IPS-20b (cell line): Measurements from ENCODE around the gene RFTN1.

ENCODE experiments used
- H3K27ac ChIP-seq: one replicate; pipeline ENCODE4 v1.5.1; 2013; ENCODE audit warnings: low read length
- H3K27me3 ChIP-seq: 2 replicates; pipeline ENCODE4 v1.6.1; 2013; ENCODE audit warnings: mild to moderate bottlenecking, low read length, inconsistent platforms; ENCODE audit not compliant: insufficient read depth
- H3K36me3 ChIP-seq: 2 replicates; pipeline ENCODE4 v1.6.1; 2013; ENCODE audit warnings: low read depth, mild to moderate bottlenecking, inconsistent platforms, low read length, moderate library complexity; ENCODE audit not compliant: insufficient read depth
- H3K4me1 ChIP-seq: 2 replicates; pipeline ENCODE4 v1.6.1; 2013; ENCODE audit warnings: mild to moderate bottlenecking, control low read depth, inconsistent platforms, low read length, moderate library complexity; ENCODE audit not compliant: insufficient read depth
- H3K4me3 ChIP-seq: 2 replicates; pipeline ENCODE4 v1.5.1; 2013; ENCODE audit warnings: mild to moderate bottlenecking, low read length, inconsistent platforms
- H3K9ac ChIP-seq: 2 replicates; pipeline ENCODE4 v1.6.1; 2013; ENCODE audit warnings: low read depth, mild to moderate bottlenecking, inconsistent platforms, low read length, moderate library complexity
- H3K9me3 ChIP-seq: 2 replicates; pipeline ENCODE4 v1.6.1; 2013; ENCODE audit warnings: mild to moderate bottlenecking, low read depth, low read length, inconsistent platforms; ENCODE audit not compliant: insufficient read depth

Gene RFTN1

DNA sequence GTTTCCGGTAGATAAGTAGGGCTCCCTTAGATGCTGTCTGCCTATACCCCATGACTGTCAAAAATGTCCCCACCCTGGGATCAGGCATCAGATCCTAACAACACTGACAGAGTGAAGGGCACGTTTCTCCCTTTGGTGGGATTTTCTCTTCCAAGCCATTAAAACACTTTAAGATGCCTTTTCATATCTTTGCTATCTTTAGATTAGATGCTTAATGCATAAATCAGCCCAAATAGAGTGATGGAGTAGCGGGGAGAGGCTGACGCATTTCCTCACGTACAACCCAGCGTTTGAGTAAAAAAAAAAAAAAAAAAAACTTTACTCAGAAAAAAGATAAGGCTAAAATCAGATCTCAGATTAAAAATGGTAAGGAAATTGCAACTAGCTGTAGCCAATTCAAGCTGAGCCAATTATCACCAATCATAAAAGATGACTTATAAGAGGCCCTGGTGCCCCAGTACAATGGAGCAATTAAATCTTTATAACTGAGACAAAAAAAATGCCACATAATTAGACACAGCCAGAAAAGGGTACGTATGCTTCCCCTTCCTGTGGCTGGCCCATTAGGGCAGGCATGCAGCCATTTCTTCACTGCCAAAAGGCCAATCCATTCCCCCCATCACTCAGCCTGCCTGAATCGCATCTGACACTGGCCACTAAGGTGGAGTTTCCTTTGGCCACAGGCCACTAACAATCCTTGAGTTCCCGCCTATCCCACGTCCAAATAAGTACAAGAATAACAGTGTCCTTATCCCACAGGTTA, 45.0 kb downstream of the RFTN1 start:
- Histone ChIP-seq H3K9ac (no peak overlapping the region), H3K4me1 (no peaks in the 10 kb centered on the region), H3K27me3 (no peaks in the 10 kb centered on the region), H3K4me3 (no peak overlapping the region), H3K9me3 (no peaks in the 10 kb centered on the region), H3K36me3 (no peaks in the 10 kb centered on the region), H3K27ac (no peak overlapping the region)

DNA sequence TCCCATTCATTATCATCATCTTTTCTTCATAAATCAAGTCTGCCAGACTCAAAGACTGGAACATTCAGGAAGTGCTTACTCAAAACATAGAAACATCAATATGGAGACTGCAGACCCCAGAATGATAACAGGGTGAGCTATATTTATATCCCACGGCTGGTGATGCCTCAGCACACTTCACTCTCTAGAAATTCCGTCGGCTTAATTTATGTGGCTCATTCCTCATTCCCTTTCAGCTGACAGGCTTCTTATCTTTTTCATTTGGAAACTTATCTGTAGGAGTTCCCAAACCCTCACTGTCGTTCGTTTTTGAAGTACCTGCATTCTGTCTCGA, 45.5 kb downstream of the RFTN1 start:
- H3K9me3 ChIP-seq, result no peaks in the 10 kb centered on the region
- no peaks in the 10 kb centered on the region for H3K4me1 ChIP-seq
- no peak overlapping the region for H3K27ac ChIP-seq
- no peak overlapping the region for H3K4me3 ChIP-seq
- H3K27me3 ChIP-seq, result no peaks in the 10 kb centered on the region
- no peaks in the 10 kb centered on the region for H3K36me3 ChIP-seq
- no peak overlapping the region for H3K9ac ChIP-seq

DNA sequence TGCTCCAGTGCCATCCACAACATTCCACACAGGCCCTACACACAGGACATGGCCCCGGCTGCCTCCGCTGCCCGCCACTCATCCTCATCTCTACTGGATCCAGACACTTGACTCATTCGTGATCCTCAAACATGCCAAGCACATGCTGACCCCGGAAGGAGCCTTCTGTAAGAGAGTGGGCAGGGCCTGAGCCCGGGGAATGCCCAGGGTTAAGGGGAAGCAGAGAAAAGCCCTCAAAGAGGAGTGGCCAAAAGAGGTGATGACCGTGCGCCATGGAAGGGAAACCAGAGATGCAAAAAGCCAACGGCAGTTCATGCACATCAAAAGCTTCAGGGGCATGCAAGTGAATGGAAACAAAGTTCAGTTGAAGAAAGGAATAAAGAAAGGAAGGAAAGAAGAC, 46.1 kb downstream of the RFTN1 start:
- H3K36me3 ChIP-seq, result no peaks in the 10 kb centered on the region
- H3K9ac ChIP-seq, result no peak overlapping the region
- H3K4me3 ChIP-seq, result no peak overlapping the region
- H3K9me3 ChIP-seq, result no peaks in the 10 kb centered on the region
- H3K4me1 ChIP-seq, result no peaks in the 10 kb centered on the region
- no peak overlapping the region for H3K27ac ChIP-seq
- H3K27me3 ChIP-seq, result no peaks in the 10 kb centered on the region

DNA sequence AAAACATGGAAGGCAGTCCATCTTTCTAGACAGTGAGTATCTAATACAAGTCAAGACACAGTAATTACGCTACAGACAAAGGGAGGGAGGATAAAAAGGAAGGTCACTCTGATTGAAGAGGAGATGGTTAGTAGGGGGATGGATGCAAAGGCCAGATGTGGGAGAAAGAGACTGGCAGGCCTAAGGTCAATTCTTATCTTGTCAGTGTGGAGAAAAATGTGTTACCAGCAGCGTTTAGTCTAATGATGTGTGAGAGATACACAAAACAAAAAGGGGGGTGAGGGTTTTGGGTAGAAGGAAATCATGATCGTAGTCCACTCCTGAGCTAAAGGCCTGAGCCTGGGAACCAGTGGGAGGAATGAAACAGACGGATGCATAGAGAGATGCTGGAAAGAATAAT, 46.7 kb downstream of the RFTN1 start:
- no peaks in the 10 kb centered on the region for H3K36me3 ChIP-seq
- no peak overlapping the region for H3K9ac ChIP-seq
- no peaks in the 10 kb centered on the region for H3K4me1 ChIP-seq
- H3K9me3 ChIP-seq, result no peaks in the 10 kb centered on the region
- H3K27me3 ChIP-seq, result no peaks in the 10 kb centered on the region
- no peak overlapping the region for H3K4me3 ChIP-seq
- H3K27ac ChIP-seq, result no peak overlapping the region

DNA sequence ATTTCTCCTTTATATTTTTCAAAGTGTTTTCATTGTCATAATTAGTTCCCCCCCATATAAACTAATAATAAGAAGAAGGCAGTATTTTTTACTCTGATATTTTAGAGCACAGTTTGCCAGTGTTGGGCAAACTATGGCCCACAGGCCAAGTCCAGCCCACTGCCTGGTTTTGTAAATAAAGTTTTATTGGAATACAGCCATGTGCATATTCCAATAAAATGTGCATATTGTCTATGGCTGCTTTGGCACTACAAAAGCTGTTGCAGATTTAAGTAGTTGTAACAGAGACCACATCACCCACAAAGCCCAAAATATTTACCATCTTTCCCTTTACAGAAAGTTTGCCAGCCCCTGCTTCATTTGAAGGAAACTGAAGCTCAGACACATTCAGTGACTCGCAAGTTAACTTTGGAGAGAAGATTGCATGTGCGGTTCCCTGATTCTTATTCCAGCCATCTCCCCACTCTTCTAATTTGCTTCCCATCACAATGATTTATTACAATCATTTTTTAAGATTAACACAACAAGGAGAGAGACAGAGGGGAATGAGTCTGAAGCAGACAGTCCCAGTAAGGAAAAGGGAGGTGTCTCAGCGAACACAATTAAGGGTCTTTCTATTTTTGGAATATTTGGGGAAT, 48.9 kb downstream of the RFTN1 start:
- no peak overlapping the region for H3K27ac ChIP-seq
- H3K36me3 ChIP-seq, result no peaks in the 10 kb centered on the region
- no peak overlapping the region for H3K4me3 ChIP-seq
- no peaks in the 10 kb centered on the region for H3K4me1 ChIP-seq
- H3K9ac ChIP-seq, result no peak overlapping the region
- no peaks in the 10 kb centered on the region for H3K9me3 ChIP-seq
- H3K27me3 ChIP-seq, result no peaks in the 10 kb centered on the region

DNA sequence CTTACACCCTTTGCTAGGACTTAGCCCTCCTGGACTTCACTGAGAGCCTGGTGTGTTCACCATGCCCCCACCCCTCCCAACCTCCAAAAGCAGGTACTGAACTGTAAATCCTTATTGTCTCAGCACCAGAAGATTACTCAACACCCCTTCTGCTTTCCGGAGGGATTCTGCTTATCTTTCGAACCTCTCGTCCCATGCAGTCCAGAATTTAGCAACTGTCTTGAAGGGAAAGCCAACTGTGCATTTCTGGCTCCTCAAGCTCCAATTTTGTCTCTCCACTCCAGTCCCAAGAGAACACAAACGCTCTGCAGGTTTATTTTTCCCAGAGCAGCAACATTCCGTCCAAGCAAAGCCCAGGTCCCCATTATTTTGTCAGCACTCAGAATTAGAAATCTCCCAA, 49.6 kb downstream of the RFTN1 start:
- Histone ChIP-seq H3K4me3 (no peak overlapping the region), H3K36me3 (no peaks in the 10 kb centered on the region), H3K27ac (no peak overlapping the region), H3K9me3 (no peaks in the 10 kb centered on the region), H3K9ac (no peak overlapping the region), H3K27me3 (no peaks in the 10 kb centered on the region), H3K4me1 (no peaks in the 10 kb centered on the region)

DNA sequence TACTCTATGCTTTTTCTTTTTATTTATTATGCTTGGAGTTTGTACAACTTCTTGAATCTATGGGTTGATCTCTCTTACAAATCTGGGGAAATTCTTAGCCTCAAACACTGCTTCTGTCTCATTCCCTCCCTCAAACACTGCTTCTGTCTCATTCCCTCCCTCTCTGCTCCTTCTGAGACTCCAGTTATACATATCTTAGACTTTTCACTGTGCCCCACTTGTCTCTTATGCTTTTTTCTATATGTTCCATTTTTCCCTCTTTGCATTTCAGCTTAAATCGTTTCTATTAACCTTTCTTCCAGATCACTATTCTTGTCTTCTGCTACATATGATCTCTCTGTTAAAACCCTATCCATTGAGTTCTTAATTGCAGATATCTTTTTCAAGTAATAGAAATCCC, 50.4 kb downstream of the RFTN1 start:
- H3K9me3 ChIP-seq, result no peaks in the 10 kb centered on the region
- no peaks in the 10 kb centered on the region for H3K4me1 ChIP-seq
- H3K27ac ChIP-seq, result no peak overlapping the region
- no peaks in the 10 kb centered on the region for H3K27me3 ChIP-seq
- H3K36me3 ChIP-seq, result no peaks in the 10 kb centered on the region
- H3K4me3 ChIP-seq, result no peak overlapping the region
- H3K9ac ChIP-seq, result no peak overlapping the region

DNA sequence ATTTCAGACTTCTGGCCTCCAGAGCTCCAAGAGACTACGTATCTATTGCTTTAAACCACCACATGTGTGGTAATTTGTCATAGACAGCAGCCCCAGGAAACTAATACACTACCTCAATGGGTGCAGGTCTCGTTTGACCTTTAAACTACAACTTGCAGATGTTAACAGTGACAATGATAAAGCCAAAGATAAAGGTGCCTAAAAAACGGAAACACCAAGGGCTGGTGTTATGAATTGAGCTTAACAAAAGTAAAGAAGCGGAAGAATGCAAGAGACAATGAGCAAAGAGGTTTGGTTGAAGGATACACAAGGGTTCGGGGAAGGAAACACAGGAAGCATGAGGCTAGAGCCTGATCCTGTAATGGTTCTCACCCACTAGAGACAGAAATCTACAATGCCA, 50.8 kb downstream of the RFTN1 start:
- Histone ChIP-seq H3K9me3 (no peaks in the 10 kb centered on the region), H3K4me3 (no peak overlapping the region), H3K4me1 (no peaks in the 10 kb centered on the region), H3K27ac (no peak overlapping the region), H3K36me3 (no peaks in the 10 kb centered on the region), H3K27me3 (no peaks in the 10 kb centered on the region), H3K9ac (no peak overlapping the region)

DNA sequence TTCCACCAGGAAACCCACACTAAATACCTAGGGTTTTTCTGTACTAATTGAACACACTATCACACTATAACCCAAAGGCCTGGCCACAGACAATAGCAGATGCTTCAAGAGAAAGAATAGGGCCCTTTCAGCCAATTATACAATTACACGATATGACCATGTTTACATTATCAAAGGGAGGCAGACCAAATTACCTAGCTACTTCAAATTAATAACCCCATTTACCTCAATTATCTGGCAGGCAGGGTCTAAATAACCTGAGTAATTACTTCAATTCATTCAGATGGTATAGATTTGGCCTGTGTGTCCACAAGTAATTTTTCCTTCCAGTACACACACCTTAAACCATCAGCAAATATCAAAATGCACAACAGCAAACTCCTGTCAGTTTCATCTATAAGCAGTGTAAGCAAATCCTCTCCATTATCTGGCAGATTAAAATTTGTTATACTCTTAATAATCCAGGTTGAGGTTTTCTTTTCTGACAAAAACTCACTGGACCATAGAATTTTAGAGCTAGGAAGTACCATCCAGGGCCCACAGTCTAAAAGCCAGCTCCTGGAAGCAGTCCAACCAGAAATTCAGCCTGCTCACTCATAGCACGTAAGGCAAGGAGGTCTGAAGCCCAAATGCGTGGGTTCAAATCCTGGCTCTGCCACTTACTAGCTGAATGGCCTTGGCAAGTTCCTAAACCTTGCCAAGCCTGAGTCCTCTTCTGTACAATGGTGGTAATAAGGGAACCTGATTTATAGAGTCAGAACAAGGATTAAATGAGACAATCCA, 51.8 kb downstream of the RFTN1 start:
- no peaks in the 10 kb centered on the region for H3K27me3 ChIP-seq
- H3K9me3 ChIP-seq, result no peaks in the 10 kb centered on the region
- no peak overlapping the region for H3K9ac ChIP-seq
- H3K4me3 ChIP-seq, result no peak overlapping the region
- H3K27ac ChIP-seq, result no peak overlapping the region
- H3K4me1 ChIP-seq, result peaks cover under 1% of the 10 kb centered on the region; the same call in 1 of the 2 replicates
- no peaks in the 10 kb centered on the region for H3K36me3 ChIP-seq

DNA sequence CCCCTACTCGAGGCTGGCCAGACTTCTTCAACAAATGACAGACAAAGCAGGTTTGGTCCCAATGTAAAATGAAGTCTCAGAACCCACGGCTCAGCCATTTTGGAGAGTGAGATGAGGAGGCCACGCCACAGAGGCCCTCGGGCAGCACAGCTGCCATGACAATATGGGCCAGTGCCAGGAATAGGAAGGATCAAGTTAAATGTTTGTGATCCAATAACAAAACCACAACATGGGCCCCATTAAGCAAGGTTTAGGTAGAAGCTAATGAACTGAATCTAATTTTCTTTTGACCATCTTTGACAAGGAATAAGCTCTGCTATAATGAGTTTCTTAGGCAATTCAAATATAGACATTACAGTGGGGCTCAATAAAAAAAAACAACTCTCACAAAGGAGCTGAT, 52.6 kb downstream of the RFTN1 start:
- H3K4me1 ChIP-seq, result peaks cover 8% of the 10 kb centered on the region; the same call in 1 of the 2 replicates
- H3K4me3 ChIP-seq, result no peak overlapping the region
- H3K27ac ChIP-seq, result no peak overlapping the region
- no peak overlapping the region for H3K9ac ChIP-seq
- H3K36me3 ChIP-seq, result no peaks in the 10 kb centered on the region
- H3K27me3 ChIP-seq, result no peaks in the 10 kb centered on the region
- no peaks in the 10 kb centered on the region for H3K9me3 ChIP-seq

DNA sequence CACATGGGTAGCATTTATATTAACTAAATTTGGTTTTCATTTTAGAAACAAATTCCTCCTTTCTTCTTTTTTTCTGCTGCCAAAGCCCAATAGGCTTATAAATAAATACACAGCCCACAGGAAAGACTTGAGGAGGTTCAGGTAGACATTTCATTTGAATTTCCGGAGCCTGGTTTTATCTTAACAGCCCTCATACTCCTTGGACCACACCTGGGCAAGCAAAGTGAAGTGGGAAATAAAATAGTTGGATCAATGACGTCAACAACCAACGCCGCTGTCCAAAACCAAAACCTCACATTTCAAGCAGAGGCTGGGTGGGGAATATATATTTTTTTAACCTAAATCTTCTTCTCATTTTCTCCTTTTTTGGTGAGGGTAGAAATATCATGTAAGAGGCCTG, 53.2 kb downstream of the RFTN1 start:
- no peaks in the 10 kb centered on the region for H3K27me3 ChIP-seq
- H3K9ac ChIP-seq, result no peak overlapping the region
- no peaks in the 10 kb centered on the region for H3K36me3 ChIP-seq
- no peak overlapping the region for H3K4me3 ChIP-seq
- H3K27ac ChIP-seq, result no peak overlapping the region
- H3K4me1 ChIP-seq, result peaks cover 11% of the 10 kb centered on the region; the same call in 1 of the 2 replicates
- no peaks in the 10 kb centered on the region for H3K9me3 ChIP-seq
